Medulla oblongata (tissue), 1 donor: ENCODE data around the gene HSCB.
"Not testable (repeated sequence)": the region's sequence is repeated elsewhere in the genome, so short reads cannot be mapped to it uniquely, and the experiment has no call there.

ENCODE experiments used
- DNase-seq: peaks from one replicate; pipeline ENCODE4 v3.0.0-alpha.2; 2015; ENCODE audit errors: extremely low spot score

The HSCB gene

DNA sequence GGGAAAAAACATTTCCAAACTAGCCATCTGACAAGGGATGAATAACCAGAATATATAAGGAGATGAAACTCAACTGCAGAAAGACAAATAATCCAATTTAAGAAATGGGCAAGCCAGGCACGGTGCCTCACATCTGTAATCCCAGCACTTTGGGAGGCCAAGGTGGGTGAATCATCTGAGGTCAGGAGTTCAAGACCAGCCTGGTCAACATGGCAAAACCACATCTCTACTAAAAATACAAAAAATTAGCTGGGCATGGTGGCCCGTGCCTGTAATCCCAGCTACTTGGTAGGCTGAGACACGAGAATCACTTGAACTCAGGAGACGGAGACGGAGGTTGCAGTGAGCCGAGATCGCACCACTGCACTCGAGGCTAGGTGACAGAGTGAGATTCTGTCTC lies 3.0 kb upstream of the HSCB start:
- not testable (repeated sequence) for DNase-seq

DNA sequence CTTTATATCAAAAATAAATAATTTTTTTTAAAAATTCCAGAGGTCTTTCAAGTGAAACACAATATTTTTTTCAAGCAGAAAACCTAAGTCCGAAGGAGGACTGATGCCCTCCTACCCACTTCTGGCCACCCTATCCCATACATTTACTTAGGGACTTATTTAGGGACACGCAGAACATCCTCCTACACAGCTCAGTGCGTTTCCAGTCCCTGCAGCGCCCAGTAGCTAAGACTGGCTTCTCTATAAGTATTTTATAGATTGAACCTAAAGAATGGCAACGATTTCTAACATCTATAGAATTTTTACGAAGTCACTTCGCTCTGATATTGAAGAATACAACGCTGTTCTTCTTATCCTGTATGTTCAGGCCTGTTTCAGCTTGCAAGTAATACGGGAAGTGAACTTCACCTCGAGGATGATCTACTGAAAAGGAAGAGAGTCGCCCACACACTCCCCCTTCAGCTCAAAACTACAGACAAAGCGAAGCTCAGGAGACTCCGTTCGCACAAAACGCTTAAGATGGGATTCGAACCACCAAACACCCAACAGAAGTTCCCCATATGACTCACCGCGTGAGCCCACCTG lies 547 bp upstream of the HSCB start:
- no peak for DNase-seq

DNA sequence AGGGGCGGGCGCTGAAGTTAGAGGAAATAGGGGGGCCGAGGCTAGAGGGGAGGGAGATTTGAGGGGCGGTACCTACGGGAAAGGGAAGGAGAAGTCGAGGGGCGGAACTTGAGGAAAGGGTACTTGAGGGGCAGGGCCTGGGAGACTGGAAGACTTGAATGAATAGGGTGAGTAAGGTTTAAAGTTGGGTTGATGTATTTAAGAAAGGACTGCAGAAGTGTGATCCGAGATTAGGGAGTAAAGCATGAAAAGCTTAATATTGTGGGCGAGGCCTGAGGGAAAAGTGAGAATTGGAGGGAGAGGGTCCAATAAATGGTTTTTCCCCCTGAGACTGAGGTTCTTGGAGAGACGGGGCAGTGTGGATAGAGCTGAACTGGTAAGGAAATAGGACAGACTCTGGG lies 723 bp downstream of the HSCB start:
- no peak for DNase-seq

DNA sequence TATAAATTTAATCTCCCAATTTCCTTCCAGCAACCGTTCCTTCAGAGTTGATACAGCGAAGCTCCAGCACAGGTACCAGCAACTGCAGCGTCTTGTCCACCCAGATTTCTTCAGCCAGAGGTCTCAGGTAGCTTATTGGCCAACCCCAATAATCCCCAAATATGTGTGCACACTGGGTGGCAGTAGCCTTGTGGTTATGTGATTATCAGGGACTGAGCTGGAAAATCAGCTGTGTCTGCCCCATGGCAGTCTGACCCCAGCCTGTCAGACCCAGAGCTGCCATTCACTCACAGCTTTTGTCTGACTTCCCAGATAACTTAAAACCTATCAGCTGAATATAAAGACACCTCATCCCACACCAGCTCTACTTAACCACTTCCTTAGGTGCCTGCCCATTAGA lies 2.0 kb downstream of the HSCB start:
- no peak for DNase-seq

DNA sequence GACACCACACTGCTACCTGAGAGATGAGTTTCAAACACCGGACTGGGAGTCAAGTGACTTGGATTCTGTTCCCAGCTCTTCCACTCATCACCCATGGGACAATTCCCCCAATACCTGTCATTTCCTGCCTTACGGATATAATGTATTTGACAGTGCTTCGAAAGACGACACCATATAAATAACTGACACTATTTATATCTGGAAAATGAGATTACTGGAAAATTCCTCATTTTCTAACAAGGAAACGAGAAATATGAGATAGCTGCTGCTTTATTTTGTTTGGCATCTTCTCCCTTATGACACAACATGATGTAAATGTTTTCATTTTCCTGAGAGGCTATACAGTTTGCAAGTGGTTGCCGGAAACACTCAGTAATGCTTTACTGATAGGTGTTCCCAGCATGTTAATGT lies 8.6 kb downstream of the HSCB start:
- no peak for DNase-seq

DNA sequence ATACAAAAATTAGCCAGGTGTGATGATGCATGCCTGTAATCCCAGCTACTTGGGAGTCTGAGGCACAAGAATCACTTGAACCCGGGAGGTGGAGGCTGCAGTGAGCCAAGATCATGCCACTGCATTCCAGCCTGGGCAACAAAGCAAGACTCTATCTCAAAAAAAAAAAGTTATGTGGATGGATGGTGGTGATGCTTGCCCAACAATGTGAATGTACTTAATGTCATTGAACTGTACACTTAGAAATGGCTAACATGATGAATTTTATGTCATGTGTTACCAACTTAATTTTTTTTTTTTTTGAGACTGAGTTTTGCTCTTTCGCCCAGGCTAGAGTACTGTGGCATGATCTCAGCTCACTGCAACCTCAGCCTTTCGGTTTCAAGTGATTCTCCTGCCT lies 12.7 kb downstream of the HSCB start:
- DNase-seq, result not testable (repeated sequence)

DNA sequence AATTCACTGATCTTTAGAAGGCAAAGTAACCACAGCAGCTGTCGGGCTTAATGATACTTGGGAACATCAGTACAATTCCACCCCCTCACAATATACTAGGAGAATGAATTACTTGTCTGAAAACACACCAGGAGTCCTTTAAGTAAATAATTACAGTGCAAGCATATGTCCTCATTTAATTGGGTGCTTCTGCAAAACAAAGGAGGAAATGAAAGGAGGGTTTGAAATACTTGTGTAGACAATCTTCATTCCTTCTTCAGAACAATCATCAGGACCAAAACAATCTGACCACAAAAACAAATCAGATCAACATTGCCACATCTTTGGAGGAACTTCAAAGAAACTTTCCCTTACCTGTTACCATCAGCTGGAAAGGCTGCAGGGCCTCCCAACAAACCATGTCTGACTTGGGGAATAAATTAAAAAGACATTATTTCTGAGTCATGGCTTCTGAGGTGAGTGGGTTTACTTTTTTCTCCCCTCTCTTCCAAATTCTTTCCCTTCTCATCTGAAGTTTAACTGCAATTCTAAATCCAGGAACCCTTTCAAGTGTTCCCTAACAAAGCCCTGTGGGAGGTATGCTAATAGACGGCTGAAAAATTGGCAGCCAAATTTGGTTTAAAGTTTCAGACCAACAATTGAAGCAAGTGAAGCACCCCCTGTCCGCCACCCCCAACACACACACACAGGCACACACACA lies 18.2 kb downstream of the HSCB start:
- peak; percentile 20 for DNase-seq

DNA sequence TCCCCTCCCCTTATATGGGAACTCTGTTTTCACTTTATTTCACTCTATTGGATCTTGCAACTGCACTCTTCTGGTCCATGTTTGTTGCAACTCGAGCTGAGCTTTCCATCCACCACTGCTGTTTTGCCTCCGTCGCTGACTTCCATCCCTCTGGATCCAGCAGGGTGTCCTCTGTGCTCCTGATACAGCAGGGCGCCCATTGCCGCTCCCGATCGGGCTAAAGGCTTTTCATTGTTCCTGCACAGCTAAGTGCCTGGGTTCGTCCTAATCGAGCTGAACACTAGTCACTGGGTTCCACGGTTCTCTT lies 19.6 kb downstream of the HSCB start:
- no peak for DNase-seq

DNA sequence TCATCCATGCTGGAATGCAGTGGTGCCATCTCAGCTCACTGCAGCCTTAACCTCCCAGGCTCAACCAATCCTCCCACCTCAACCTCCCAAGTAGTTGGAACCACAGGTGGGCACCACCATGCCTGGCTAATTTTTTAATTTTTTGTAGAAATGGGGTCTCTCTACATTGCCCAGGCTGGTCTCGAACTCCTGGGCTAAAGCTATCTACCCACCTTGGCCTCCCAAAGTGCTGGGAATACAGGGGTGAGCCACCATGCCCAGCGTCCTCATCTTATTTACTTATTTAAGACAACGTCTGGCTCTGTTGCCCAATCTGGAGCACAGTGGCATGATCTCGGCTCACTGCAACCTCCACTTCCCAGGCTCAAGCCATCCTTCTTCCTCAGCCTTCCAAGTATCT lies 20.2 kb downstream of the HSCB start:
- DNase-seq, result not testable (repeated sequence)

DNA sequence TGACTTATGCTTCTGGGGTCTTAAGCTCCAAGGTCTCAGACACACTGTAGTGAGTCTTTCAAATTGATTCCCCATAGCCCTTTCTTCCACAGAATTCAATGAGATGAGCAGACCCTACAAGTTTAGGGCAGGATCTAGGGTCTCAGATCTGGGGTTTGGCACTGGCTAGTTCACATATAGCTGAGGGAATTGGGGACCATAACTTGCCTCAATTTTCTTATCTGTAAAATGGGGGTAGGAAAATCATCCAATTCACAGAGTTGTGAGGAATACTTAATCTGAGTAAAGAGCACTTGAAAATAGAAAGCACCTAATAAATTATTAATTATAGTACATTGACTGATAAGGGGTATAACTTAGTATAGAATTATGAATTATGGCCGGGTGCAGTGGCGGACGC lies 24.8 kb downstream of the HSCB start:
- DNase-seq, result no peak

DNA sequence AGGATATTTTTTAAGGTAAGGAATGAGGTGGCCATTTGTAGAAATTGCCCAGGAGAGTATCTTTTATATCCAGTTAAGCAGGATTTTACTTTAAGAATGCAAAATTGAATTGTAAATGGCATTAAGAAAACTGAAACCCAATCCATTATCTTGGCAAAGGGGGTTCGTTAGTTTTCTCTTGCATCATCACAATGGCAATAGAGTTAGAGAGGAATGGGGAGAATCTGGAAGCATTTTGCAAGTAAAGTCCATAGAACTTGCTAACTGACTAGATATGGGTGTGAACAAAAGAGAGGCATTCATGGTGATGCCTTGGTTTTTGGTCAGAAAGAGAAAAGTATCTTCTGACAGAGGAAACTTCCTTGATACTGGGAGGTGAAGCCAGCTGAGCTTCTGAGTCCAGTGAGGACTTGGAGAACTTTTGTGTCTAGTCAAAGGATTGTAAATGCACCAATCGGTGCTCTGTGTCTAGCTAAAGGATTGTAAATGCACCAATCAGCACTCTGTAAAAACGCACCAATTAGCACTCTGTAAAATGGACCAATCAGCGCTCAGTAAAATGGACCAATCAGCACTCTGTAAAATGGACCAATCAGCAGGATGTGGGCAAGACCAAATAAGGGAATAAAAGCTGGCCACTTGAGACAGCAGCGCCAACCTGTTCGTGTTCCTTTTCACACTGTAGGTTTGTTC lies 27.0 kb downstream of the HSCB start:
- no peak for DNase-seq

DNA sequence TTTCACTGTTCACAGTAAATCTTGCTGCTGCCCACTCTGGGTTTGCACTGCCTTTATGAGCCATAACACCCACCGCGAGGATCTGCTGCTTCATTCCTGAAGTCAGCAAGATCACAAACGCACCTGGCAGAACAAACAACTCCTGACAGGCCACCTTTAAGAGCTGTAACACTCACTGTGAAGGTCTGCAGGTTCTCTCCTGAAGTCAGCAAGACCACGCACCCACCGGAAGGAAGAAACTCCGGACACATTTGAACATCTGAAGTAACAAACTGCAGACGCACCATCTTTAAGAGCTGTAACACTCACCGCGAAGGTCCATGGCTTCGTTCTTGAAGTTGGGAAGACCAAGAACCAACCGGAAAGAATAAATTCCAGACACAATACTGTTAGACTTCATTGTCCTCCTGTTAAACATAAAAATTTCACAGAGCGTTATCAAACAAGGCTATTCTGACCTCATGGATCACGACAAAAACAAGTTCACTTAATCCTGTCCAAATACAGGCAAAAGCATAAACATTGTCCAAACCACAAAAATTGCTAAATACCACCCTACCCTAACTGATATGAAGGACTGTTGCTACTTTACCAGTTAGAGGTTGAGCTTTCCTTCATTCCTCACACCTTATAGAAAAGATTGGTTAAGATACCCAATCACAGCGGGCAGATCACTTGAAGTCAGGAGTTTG lies 27.7 kb downstream of the HSCB start:
- DNase-seq, result no peak

DNA sequence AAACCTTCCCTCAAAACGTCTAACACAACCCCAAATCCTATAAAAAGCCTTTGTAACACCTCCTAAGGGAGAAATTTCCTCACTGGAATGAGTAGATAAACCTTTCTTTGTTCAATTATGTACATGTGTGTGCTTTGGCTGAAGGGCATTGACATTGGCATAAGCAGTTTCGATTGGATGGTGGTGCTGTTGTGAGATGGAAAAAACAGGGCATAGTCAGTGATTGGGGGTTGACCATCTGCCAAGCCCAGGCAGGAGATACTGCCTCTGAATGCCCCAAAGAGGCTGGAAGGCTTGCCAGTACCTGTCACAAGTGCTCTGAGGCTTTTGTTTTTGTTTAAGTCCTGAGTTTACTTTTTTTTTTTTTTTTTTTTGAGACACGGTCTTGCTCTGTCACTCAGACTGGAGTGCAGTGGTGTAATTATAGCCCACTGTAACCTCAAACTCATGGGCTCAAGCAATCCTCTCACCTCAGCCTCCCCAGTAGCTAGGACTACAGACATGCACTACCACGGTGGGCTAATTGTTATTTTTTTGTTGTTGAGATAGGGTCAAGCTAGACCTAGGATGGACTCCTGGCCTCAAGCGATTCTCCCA lies 29.5 kb downstream of the HSCB start:
- no peak for DNase-seq

DNA sequence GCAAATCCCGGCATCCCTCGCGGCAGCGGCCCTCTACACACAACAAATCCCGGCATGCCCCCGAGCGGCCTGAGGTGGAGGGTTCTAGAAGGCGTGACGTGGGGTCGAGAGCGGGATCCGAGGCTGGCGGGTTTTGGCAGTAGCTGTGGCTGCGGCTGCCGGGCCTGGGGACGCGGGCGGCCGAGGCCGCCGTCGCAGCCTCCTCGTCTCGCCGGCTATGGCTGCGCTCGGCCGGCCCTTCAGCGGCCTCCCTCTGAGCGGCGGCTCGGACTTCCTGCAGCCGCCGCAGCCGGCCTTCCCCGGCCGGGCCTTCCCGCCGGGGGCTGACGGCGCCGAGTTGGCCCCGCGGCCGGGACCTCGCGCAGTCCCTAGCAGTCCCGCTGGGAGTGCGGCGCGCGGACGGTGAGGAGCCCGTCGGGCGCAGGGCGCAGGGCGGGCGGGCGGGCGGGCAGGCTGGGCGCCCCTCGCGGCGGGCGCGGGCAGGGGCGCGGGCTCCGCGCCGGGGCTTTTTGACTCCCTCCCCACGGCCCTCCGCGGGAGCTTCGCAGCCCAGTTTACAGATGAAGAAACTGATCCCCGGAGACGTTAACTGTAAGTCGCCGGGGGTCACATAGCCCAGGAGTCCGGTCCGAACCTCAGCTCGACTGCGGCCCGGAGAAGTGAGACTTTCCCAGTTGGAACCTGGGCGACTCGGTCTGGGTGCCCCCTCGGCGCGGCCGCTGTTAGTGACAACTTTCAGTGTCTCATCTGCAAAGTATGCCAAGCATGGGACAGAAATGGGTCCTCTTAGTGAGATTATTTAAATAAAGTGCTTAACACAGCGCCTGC lies 31.0 kb downstream of the HSCB start, which contains the start of gene CCDC117:
Gene CCDC117, plus strand, starts transcription at position 63 of the 828 bp plus-strand sequence. Its CDS starts 155 bp downstream, at position 218.
- peak; percentile 98 for DNase-seq

DNA sequence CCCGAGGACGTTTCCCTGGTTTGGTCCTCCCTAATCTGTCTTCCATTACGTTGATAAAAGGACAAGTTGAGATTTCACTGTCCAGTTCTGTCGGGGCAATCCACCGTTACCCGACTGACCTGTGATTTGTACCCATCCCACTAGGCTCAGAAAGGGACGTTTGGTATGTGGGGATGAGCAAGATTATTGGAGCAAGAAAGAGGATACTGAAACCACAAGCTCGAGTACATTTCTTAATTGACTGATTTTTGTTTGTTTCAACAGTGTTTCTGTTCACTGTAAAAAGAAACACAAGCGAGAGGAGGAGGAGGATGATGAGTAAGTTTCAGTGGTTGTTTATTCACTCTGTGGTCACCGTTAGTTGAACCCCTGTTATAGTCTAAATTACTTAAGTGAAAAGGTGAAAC lies 31.6 kb downstream of the HSCB start:
- no peak for DNase-seq

DNA sequence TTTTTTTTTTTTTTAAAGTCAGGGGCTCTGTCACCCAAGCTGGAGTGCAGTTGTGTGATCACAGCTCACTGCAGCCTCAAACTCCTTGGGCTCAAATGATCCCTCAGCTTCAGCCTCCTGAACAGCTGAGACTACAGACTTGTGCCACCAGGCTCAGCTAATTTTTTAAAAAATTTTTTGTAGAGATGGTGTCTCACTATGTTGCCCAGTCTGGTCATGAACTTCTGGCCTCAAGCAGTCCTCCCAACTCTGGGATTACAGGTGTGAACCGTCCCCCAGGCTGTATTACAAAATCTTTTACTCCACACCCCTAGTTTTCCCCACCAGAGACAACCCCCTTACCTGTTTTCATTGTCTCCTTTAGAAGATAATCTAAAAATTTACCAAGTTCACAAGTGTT lies 32.5 kb downstream of the HSCB start:
- DNase-seq, result no peak

DNA sequence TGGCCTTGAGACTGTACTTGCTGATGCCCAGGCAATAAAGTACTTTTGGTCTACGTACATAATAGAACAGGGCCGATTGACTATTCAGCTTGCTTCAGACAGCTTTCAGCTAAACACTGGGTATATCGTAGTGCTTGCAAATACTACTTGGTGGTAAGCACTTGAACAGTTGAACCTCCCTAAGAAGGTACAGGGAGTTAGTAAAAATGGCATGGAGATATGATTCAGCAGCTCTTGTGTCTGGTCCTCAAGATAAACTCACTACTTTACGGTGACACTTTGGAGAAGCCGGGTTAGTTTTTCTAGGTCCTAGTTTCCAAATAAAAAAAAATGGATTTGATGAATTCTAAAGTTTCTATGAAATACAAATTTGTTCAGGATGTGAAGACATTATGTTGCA lies 38.0 kb downstream of the HSCB start:
- no peak for DNase-seq

DNA sequence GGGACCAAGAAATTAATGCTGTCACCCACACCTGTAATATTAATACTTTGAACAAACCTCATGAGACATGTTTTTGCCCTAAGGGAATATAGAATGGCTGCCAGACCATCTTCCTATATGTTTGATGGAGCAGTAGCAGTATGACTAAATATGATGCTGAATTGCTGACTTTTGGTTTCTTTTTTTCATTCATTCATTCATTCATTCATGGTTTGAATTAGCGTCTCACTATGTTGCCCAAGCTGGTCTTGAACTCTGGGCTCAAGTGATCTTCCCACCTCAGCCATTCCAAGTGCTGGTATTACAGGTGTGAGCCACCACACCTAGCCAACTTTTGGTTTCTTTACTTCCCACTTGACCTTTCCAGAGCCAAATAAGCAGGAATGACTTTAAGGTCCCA lies 38.5 kb downstream of the HSCB start:
- DNase-seq, result no peak

DNA sequence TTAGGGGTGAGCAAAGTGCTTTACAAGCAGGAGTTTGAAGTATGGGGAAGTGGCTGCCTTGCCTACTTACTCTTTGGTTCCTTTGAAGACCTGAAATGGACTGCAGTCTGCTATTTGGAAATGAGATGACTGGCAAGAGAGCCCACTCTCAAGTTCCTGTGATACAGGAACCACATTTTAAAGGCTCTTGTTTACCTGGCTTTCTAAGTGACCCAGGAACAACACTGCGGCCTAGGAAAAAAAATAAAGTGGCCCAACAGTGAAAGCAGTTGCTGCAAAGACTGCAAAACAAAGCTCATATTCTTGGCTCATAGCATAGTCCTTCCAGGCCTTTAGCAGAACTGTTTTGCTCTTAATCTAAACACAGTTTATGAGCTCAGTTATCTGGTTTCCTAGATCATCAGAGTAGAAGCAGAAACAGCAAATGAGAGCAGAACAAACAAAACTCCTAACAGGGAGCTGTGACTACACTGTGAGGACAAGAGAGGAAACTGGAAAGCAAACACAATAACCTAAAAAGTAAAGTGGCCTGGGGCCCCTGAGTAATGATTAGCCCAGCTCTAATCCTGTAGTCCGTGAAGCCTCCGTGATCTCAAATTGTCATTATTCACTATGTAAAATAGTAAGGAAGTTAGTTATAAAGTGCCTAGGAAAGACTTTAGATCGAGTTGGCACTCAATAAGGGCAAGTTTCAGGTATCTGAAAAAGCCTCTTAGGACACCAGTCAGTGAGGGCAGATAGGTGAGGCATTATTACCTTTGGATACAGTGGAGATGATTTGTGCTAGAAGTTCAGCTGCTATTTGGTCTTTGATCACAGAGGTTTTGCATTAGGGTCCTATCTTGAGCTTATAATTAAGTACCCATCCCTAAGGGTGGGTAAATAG lies 42.2 kb downstream of the HSCB start:
- no peak for DNase-seq

DNA sequence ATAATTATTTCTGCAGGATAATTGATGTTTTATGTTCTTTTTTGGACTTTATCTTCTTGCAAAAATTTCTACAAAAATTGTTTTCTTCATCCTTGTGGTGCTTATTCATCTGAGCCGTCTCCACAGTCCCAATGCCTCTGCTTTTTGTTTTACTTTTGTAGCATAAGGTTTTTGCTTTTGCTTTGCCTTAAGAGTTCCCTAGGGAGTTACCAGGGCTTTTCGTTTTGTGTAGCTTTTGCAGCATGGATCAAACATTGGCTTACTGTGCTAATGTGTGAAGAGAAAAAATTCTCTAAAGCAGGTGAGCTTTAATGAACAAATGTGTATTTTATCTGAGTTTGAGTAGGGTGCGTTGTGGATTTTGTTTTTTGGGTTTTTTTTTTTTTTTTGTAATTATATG lies 46.8 kb downstream of the HSCB start:
- DNase-seq, result no peak
